GM19239 (cell line): ENCODE results near the gene SMARCA4.
"Not testable (repeated sequence)": the region's sequence is repeated elsewhere in the genome, so short reads cannot be mapped to it uniquely, and the experiment has no call there.

Source experiments
- DNase-seq: peaks from one replicate; pipeline ENCODE4 v3.0.0; 2011; ENCODE audit warnings: low spot score; ENCODE audit not compliant: insufficient read length
- FAIRE-seq: peaks from 2 replicates; lab custom pipeline; 2011; peaks lifted over from hg19 to GRCh38; lab: Jason Lieb, UNC

Gene SMARCA4

DNA sequence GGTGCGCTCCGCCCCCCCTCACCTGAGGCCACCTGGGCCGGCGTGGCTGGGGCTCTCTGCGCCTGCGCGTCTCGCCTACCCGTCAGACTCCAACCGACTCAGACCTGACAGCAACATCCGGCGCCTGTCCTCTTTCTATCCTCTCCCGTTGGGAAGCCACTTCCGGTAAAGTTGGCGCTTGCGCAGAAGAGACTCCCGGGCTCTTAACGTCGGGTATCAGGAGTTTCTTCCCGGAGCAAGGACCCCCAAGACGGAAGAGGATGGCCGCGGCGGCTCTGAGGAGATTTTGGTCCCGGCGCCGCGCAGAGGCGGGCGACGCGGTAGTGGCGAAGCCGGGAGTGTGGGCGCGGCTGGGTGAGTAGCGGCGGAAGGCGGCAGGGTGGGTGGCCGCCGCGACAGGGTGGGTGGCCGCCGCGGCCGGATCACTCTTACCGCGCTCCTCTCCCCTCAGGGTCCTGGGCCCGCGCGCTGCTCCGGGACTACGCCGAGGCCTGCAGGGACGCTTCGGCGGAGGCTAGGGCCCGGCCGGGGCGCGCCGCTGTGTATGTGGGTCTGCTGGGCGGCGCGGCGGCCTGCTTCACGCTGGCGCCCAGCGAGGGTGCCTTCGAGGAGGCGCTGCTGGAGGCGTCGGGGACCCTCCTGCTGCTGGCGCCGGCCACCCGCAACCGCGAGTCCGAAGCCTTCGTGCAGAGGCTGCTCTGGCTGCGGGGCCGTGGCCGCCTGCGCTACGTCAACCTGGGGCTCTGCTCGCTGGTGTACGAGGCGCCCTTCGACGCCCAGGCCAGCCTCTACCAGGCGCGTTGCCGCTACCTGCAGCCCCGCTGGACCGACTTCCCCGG, 32.0 kb upstream of the SMARCA4 start, which contains the start of the genes TIMM29 and YIPF2:
TSS of gene TIMM29 (plus strand) at position 249 of the 839 bp plus-strand sequence. CDS start at position 261, 12 bp downstream.
TSS of gene YIPF2 (minus strand) at position 77 of the 839 bp plus-strand sequence. CDS start 229 bp downstream, outside the sequence.
- FAIRE-seq (peak; percentile 94), DNase-seq (peak; percentile 98)

DNA sequence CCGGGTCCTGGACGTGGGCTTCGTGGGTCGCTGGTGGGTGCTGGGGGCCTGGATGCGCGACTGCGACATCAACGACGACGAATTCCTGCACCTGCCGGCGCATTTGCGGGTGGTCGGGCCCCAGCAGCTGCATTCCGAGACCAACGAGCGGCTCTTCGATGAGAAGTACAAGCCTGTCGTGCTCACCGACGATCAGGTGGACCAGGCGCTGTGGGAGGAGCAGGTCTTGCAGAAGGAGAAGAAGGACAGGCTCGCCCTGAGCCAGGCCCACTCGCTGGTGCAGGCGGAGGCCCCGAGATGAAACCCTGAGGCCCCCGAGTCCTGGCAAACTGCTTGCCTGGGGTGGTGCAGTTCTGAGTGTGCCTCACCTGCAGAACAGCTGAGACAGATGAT, 31.4 kb upstream of the SMARCA4 start:
- FAIRE-seq, result no peak

DNA sequence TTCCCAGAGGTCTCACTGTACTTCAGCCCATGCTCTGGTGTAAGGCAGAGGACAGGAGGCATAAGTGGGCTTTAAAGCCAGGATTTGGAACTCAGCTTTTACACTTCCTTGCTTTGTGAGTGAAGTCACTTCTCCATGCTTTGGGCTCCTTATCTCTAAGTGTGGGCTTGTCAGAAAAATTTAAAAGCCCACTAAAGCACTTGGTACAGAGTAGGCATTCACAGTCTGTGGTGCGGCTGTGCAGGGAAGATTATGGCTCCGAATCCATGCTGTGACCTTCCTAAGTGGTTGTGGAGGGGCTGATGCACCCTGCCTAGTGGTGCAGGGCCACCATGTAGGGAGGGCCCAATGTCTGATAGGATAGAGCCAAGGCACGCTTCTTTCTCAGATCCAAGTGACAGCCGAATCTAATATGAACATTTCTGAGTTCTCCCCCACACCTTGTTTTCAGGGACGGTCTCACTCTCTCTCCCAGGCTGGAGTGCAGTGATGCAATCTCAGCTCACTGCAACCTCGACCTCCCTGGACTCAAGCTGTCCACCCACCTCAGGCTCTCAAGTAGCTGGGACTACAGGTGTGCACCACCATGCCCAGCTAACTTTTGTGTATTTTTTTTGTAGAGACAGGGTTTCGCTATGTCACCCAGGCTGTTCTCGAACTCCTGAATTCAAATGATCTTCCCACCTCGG, 25.3 kb upstream of the SMARCA4 start:
- DNase-seq (no peak), FAIRE-seq (no peak)

More for the DNA sequence above, 31.4 kb upstream of the SMARCA4 start:
- DNase-seq, result no peak

DNA sequence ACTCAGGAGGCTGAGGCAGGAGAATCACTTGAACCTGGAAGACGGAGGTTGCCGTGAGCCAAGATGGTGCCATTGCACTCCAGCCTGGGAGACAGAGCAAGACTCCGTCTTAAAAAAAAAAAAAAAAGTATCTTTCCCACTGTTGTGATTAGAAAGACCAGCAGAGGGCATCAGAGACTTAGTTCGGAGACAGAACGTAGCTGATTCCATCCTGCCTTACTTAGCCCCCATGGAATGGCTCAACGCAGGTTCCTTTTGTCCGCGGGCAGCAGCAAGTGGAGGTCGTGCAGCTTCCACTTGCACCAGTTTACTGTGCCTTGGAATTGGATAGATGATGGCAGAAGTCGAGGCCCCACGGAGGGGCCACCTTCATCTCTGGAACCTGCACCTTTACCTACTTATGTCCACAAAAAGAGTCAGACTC, 24.2 kb upstream of the SMARCA4 start:
- DNase-seq (peak; percentile 44), FAIRE-seq (peak; percentile 49)

DNA sequence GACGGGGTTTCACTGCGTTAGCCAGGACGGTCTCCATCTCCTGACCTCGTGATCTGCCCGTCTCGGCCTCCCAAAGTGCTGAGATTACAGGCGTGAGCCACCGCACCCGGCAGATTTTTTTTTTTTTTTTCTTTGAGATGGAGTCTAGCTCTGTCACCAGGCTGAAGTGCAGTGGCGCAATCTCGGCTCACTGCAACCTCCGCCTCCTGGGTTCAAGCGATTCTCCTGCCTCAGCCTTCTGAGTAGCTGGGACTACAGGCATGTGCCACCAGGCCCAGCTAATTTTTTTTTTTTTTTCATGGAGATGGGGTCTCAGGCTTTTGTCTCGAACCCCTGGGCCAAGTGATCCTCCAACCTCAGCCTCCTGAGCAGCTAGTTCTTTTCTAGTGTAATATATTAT, 19.2 kb upstream of the SMARCA4 start:
- FAIRE-seq, result not testable (repeated sequence)

DNA sequence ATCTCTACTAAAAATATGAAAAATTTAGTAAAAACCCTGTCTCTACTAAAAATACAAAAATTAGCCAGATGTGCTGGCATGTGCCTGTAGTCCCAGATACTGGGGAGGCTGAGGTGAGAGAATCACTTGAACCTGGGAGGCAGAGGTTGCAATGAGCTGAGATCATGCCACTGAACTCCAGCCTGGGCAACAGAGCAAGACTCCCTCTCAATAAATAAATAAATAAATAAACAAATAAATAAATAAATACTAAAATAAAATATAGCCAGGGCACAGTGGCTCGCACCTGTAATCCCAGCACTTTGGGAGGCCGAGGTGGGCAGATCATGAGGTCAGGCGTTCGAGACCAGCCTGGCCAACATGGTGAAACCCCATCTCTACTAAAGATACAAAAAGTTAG, 17.4 kb upstream of the SMARCA4 start:
- DNase-seq, FAIRE-seq: not testable (repeated sequence)

More for the DNA sequence above, 19.2 kb upstream of the SMARCA4 start:
- not testable (repeated sequence) for DNase-seq

DNA sequence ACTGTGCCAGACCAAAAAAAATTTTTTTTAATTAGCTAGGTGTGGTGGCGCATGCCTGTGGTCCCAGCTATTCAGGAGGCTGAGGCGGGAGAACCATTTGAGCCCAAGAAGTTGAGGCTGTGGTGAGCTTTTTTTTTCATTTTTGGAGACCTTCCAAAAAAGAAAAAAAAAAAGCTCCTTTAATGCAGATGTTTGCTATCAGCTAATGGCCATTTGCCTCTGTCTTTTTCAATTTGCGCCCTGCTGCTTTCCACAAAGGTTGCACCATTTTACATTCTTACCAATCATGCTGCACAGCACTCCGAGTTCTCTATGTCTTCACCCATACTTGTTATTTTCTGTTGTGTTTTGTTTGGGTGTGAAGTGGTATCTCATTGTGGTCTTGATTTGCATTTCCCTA, 15.6 kb upstream of the SMARCA4 start:
- FAIRE-seq (no peak), DNase-seq (no peak)

DNA sequence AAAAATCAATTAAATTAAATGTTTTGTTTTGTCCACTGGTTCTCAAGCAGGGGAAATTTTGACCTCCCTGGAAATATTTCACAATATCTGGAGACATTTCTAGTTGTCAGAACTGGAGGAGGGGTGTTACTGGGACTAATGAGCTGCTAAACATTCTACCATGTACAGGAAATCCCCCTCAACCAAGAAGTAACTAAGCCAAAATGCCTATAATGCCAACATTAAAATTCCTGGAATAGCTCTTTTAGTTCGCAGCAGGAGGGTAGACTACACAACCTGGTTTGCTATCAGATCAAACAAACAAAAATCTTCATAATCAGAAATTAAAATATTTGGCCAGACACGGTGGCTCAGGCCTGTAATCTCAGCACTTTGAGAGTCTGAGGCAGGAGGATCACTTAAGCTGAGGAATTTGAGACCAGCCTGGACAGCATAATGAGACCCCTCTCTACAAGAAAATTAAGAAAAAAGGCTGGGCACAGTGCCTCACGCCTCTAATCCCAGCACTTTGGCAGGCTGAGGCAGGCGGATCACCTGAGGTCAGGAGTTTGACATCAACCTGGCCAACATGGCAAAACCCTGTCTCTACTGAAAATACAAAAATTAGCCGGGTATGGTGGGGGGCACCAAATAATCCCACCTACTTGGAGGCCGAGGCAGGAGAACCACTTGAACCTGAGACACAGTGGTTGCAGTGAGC, 13.7 kb upstream of the SMARCA4 start:
- DNase-seq (no peak), FAIRE-seq (no peak)

DNA sequence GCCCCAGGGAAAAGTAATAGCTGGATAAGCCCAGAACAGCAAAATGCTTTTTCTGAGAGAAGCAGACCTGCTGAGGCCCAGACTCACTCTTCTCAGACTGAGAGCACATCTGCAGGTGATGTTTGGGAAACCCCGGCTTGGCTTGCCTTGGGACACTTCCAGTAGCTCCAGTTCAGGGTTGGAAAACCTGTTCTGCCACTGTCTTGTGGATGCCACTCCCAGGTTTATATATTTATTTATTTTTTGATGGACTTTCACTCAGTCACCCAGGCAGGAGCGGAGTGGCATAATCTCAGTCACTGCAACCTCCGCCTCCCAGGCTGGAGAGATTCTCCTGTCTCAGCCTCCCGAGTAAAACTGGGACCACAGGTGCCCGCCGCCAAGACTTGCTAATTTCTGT, 8.0 kb upstream of the SMARCA4 start:
- FAIRE-seq, result no peak
- no peak for DNase-seq

DNA sequence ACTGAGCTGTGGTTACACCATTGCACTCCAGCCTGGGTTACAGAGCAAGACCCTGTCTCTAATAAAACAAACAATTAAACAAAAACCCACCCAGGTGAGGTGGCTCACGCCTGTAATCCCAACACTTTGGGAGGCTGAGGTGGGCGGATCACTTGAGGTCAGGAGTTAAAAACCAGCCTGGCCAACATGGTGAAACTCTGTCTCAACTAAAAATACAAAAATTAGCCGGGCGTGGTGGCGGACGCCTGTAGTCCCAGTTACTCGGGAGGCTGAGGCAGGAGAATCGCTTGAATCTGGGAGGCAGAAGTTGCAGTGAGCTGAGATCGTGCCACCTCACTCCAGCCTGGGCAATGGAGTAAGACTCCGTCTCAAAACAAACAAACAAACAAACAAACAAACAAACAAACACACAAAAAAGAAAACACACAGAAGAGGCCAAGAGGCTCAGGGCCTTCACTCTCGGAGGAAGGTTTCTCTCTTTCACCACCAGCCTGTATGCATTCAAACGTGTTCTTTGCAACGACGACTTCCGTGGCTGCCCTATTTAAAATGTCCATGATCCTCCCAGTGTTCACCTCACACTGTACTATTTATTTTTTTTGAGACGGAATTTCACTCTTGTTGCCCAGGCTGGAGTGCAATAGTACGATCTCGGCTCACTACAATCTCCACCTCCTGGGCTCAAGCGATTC, 1.4 kb upstream of the SMARCA4 start:
- not testable (repeated sequence) for DNase-seq, FAIRE-seq

DNA sequence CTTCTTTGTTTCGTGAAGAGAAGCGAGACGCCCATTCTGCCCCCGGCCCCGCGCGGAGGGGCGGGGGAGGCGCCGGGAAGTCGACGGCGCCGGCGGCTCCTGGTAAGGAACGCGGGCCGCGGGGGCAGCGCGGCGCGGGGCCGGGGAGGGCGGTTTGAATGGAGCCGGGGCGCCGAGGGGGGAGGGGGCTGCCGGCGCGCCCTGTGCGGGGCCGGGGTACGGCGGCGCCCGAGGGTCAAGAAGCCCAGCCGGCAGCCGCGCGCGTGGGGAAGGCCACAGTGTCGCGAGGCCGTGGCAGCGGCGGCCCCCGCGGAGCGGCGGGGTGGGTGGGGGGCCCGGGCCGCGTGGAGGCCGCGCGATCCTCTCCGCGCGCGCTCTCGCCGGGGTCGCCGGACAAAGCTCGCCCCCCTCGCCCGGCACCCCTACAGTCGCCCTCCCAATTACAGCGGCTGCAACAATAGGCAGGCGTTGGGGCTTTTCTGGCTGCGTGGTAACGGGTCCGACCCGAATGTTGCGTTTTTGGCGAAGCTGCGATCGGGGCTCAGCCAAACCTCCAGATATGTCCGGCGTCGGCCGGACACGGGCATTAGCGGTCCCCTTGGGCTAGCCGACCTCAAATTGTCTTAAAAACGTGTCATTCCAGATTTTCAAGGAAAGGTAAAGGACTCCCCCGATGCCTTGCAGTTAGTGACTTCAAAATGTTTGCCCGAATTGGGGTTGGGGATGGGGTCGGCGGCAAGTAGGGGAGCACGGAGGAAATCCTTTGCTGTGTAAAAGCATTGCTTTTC, 437 bp downstream of the SMARCA4 start:
- no peak for FAIRE-seq
- DNase-seq, result no peak

DNA sequence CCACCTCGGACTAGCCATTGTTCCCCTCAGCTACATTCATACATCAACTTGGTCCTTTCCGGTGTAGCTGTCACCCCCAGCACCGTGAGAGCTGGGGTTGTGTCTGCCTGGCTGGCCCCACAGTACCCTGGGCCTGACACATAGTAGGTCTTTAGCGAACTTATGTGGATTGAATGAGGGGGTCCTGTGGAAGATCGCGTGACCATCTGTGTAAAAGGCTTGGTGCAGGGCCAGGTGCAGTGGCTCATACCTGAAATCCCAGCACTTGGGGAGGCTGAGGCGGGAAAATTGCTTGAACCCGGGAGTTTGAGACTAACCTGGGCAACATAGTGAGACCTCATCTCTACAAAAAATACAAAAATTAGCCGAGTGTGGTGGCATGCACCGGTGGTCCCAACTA, 2.0 kb downstream of the SMARCA4 start:
- no peak for FAIRE-seq
- DNase-seq, result no peak

DNA sequence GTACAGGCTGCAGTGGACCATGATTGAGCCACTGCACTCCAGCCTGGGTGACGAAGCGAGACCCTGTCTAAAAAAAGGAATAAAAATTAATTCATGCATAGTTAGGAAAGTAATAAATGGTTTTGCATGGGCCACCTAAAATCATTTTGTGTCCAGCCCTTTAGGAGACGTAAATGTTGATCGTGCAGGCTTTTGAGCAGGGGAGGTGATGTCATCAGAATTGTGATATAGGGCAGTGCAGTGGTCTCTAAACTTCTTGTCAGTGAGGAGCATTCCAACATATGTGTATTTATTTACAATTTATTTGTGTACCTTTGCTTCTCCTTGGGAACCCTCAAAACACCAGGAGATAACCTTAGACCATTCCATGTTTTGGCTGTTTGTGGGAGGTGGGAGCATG, 3.0 kb downstream of the SMARCA4 start:
- no peak for FAIRE-seq
- no peak for DNase-seq

DNA sequence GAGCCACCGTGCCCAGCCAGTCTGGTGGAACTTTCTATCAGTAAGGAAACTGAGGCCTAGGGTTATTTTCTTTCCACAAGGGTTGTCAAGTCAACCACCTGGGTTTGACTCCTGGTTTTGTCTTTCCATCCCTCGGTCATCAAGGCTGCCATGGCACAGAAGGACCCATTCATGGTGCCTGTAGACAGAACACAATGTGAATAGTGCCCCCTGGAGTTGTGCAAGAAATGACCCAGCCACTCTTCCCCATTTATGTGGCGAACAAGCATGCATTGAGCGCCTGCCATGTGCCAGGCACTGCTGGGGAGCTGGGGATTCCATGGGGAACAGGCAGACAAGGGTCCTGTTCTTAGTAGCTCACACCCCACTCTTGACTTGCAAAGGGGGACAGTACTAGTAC, 4.1 kb downstream of the SMARCA4 start:
- no peak for DNase-seq
- FAIRE-seq, result no peak

DNA sequence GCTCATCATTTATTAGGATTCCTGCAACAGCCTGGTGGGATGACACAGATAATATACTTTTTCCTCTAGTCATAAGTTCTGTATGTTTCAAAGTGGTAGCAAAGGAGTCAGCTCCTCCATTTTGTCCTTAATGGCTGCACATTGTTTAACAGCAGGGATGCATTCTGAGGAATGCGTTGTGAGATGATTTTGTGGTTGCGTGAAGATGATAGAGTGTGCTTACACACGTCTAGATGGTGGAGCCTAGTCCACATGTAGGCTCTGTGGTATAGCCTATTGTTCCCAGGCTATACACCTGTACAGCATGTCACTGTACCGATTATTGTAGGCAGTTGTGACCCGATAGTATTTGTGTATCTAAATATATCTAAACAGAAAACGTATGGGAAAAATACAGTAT, 4.6 kb downstream of the SMARCA4 start:
- DNase-seq, result no peak
- no peak for FAIRE-seq

DNA sequence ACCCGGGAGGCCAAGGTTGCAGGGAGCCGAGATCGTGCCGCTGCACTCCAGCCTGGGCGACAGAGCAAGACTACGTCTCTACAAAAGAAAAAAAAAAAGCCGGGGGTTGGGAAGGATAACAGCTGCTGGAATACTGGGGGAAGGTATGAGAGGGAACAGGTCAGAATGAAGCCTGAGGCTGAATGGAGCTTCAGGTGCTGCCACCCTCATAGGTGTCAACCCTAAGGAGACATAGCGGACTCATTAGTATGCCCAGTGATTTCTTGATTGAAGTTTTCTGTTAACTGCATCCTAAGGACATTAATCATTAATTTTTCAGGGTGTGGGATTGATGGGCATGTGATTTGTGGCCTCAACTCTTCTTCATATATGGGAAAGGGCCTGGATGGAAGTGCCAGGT, 6.0 kb downstream of the SMARCA4 start:
- no peak for FAIRE-seq

DNA sequence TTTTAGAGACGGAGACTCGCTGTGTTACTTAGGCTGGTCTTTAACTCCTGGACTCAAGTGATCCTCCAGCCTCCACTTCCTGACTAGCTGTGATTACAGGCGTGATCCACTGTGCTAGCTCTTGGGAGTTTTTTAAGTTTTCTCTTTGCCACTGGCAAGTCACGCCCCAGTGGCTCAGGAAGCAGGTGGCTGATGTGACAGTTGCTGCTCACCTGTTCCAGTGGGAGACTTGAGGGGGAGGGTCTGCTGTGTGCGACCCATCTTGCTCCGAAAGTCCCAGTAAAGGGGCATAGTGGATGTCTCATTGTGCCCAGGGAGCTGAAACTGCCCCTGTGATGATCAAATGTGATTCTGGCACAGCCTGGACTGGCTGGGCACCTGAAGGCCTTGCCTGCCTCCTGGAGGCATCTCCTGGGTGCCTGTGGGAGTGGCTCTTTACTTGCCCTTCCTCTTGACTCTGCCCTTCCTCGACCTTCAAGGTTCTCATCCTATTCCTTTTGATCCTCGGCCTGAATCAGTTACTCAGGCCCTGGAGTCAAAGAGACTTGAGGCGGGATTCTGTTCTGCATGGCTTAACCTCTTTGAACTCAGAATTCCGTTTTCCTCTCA, 7.8 kb downstream of the SMARCA4 start:
- FAIRE-seq (peak; percentile 53), DNase-seq (no peak)

More for the DNA sequence above, 6.0 kb downstream of the SMARCA4 start:
- no peak for DNase-seq

DNA sequence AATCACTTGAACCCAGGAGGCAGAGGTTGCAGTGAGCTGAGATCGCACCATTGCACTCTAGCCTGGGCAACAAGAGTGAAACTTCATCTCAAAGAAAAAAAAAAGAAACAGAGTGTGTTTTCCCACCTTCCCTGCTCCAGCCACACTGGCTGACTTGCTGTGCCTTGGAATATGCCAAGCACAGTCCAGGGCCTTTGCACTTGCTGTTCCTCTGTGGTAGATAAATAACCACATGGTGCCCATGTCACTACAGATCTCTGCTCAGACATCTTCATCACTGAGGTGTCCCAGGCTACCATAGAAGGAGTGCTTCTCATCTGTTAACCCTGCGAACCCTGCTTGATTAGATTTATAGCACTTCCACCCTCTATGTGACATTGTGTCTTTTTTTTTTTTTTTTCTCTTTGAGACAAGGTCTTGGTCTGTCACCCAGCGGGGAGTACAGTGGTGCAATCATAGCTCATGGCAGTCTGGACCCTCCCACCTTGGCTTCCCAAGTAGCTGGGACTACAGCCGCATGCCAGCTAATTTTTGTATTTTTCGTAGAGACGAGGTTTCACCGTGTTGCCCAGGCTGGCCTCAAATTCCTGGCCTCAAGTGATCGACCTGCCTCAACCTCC, 10.4 kb downstream of the SMARCA4 start:
- no peak for DNase-seq
- FAIRE-seq, result no peak
